HepG2 (cell line): ENCODE results near the gene TUBG2. TPM values are rescaled to one million over a fixed set of nuclear protein-coding genes. Genes with fewer than 3 reads are reported as not detected.

Source experiments
- AKNA ChIP-seq: sonication (generic); formaldehyde crosslinking; IDR thresholded peaks from 2 replicates; pipeline ENCODE4 v1.4.0; 2020; ENCODE audit warnings: missing genetic modification reagents, borderline replicate concordance
- MAF1 ChIP-seq: sonication (generic); formaldehyde crosslinking; IDR thresholded peaks from 2 replicates; pipeline ENCODE4 v1.5.0; 2020; ENCODE audit warnings: missing genetic modification reagents, borderline replicate concordance
- MIXL1 ChIP-seq: IDR thresholded peaks from 2 replicates; pipeline ENCODE4 v1.6.1; 2016
- MTF1 ChIP-seq: sonication (generic); formaldehyde crosslinking; IDR thresholded peaks from 2 replicates; pipeline ENCODE4 v1.5.0; 2020; ENCODE audit warnings: missing genetic modification reagents
- NR2F6 ChIP-seq, 2 experiments: IDR thresholded peaks; 2 replicates each; pipeline ENCODE4 v1.6.1; 2016; ENCODE audit warnings: antibody characterized with exemption in 1 of 2, mild to moderate bottlenecking in 1 of 2
- RERE ChIP-seq: IDR thresholded peaks from 2 replicates; pipeline ENCODE4 v1.6.1; 2016; ENCODE audit warnings: low read depth, missing genetic modification reagents, missing compliant biosample characterization
- SNAI1 ChIP-seq: sonication (generic); formaldehyde crosslinking; IDR thresholded peaks from 2 replicates; pipeline ENCODE4 v1.5.0; 2020; ENCODE audit warnings: mild to moderate bottlenecking, missing genetic modification reagents, borderline replicate concordance
- SRSF1 ChIP-seq: fragments of 200-400 bp; formaldehyde crosslinking; optimal IDR thresholded peaks from 2 replicates; pipeline ENCODE3; 2017; ENCODE audit warnings: mild to moderate bottlenecking, low read depth, low read length, moderate library complexity
- TAF1 ChIP-seq: sonication (generic); formaldehyde crosslinking; IDR thresholded peaks from 2 replicates; pipeline ENCODE4 v1.4.0; 2020; ENCODE audit warnings: missing genetic modification reagents
- TFDP2 ChIP-seq: sonication (generic); formaldehyde crosslinking; IDR thresholded peaks from 2 replicates; pipeline ENCODE4 v1.4.0; 2020; ENCODE audit warnings: missing genetic modification reagents
- ZFP37 ChIP-seq: sonication (generic); formaldehyde crosslinking; IDR thresholded peaks from 2 replicates; pipeline ENCODE4 v1.4.0; 2020; ENCODE audit warnings: missing genetic modification reagents, borderline replicate concordance
- ZNF101 ChIP-seq: sonication (generic); formaldehyde crosslinking; IDR thresholded peaks from 2 replicates; pipeline ENCODE4 v1.4.0; 2020; ENCODE audit warnings: mild to moderate bottlenecking, low read depth, missing genetic modification reagents, borderline replicate concordance
- ZNF225 ChIP-seq: sonication (generic); formaldehyde crosslinking; IDR thresholded peaks from 2 replicates; pipeline ENCODE4 v1.4.0; 2020; ENCODE audit warnings: mild to moderate bottlenecking, missing genetic modification reagents
- ZNF264 ChIP-seq: sonication (generic); formaldehyde crosslinking; IDR thresholded peaks from 2 replicates; pipeline ENCODE4 v1.4.0; 2020; ENCODE audit warnings: missing genetic modification reagents
- ZNF317 ChIP-seq: sonication (generic); formaldehyde crosslinking; IDR thresholded peaks from 2 replicates; pipeline ENCODE4 v1.5.0; 2020; ENCODE audit warnings: mild to moderate bottlenecking, missing genetic modification reagents
- ZNF335 ChIP-seq: sonication (generic); formaldehyde crosslinking; IDR thresholded peaks from 2 replicates; pipeline ENCODE4 v1.4.0; 2020; ENCODE audit warnings: missing genetic modification reagents
- ZNF652 ChIP-seq: IDR thresholded peaks from 2 replicates; pipeline ENCODE4 v1.6.1; 2016; ENCODE audit warnings: low read depth, borderline replicate concordance
- ZNF747 ChIP-seq: sonication (generic); formaldehyde crosslinking; IDR thresholded peaks from 2 replicates; pipeline ENCODE4 v1.8.1; 2023; ENCODE audit warnings: missing genetic modification reagents, mild to moderate bottlenecking, borderline replicate concordance
- polyA plus RNA-seq, 8 experiments: library from polyadenylated mRNA; depleted of rRNA in 3 of 8; stranded (reverse) in 7 of 8; unstranded in 1 of 8; fragments of >200 nt; fragmentation: Illumina TruSeq in 4 of 8; extraction: Trizol in 4 of 8; gene quantifications; 2 replicates each; pipeline versions ENCODE4 v1.2.1 to v1.2.3, GENCODE V29; 2011 to 2016; ENCODE audit warnings: low read depth in 4 of 8, missing spikeins in 1 of 8, mixed read lengths in 1 of 8; ENCODE audit not compliant: insufficient read depth in 1 of 8
- total RNA-seq, 5 experiments: library from RNA; depleted of rRNA; stranded (reverse); fragments of >200 nt; fragmentation: Illumina TruSeq; extraction: Trizol; gene quantifications; 2 replicates each; pipeline ENCODE4 v1.2.3, GENCODE V29; 2016; ENCODE audit warnings: low read depth in 1 of 5

The TUBG2 gene
- total and polyA plus RNA-seq, 2 of the 13 experiments (the other 11 are each of a cell fraction or from before 2014, with no cell fraction given), result 16.0 to 42.3 TPM

DNA sequence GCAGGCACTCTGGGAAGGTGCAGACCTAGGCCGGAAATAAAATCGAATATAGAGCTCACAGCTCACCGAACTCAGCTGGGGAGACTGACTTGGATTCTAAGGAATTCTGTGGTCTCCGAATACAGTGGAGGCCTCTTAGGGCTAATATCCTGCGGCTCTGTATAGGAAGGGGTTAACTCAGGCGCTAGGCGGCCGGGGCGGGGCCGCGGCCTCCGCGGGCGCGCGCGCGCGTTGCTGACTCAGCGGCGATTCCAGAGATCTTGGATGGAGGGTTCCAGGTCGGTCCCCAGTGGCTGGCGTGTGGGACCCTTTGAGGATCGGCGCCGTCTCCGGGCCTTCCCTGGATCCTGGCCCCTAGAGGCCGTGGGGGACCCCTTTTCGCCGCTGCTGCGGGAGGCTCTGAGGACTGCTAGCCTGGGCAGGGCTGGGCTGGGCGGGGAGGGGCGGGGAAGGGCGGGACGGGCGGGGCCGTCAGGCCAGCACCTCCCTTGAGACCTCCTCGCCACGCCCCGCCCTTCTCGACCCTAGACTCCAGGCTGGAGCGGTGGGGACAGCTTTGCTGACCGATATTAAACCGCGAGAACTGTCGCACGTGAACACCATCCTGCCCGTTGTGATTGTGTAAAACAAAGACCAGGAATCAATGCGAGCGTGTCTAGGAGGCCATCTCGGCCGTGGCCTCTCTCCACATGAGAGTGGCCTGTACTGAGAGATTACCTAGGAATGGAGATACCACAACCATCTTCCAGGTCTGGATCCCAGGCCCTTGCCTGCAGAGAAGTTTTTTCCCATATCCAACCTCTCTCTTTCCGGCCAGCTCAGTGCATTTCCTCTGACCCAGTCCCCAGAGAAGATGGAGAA, 19.1 kb downstream of the TUBG2 start (continued):
- TF ChIP-seq ZNF101 (CRISPR knock-in tag), result no peak
- peak; percentile 52 for TF ChIP-seq RERE
- peak; percentile 77 for TF ChIP-seq TAF1 (CRISPR knock-in tag)
- peak; percentile 30; the same call in 1 of the 2 replicates for TF ChIP-seq NR2F6 (IDR thresholded peaks at IDR 0.05)
- peak; percentile 59 for TF ChIP-seq NR2F6 (CRISPR knock-in tag; IDR thresholded peaks at IDR 0.05)
- TF ChIP-seq ZNF264 (CRISPR knock-in tag), result 0 out of 2 replicates have a peak, but pooled peaks have one; percentile 36
- no peak for TF ChIP-seq AKNA (CRISPR knock-in tag)
- TF ChIP-seq MIXL1 (CRISPR knock-in tag), result peak; percentile 71; the same call in 1 of the 2 replicates
- no peak for TF ChIP-seq SNAI1 (CRISPR knock-in tag)
- no peak for TF ChIP-seq MTF1 (CRISPR knock-in tag)
- peak; percentile 84; the same call in 1 of the 2 replicates for TF ChIP-seq MAF1
- TF ChIP-seq ZNF317 (CRISPR knock-in tag), result no peak
- TF ChIP-seq ZNF747 (CRISPR knock-in tag), result no peak
- TF ChIP-seq TFDP2 (CRISPR knock-in tag), result peak; percentile 70
- TF ChIP-seq ZNF225 (CRISPR knock-in tag), result peak; percentile 70
- no peak for TF ChIP-seq SRSF1
- TF ChIP-seq ZFP37, result peak; percentile 91
- no peak for TF ChIP-seq ZNF335 (CRISPR knock-in tag)
- peak; percentile 95 for TF ChIP-seq ZNF652 (CRISPR knock-in tag)
